Measurements from ENCODE around the gene CEP112. TPM values are rescaled to one million over a fixed set of nuclear protein-coding genes. Genes with fewer than 3 reads are reported as not detected.

Gene CEP112
- total RNA-seq, result 10.6 and 15.1 TPM in 2 replicates

GRCh38 chr17:66191593-66192377 is at the start of gene CEP112:
Gene CEP112, minus strand, starts transcription at chr17:66192133.

GRCh38 chr17:66228887-66229782 is 37.2 kb upstream of the CEP112 start, which contains the start of gene APOH:
Gene APOH, minus strand, starts transcription at chr17:66229415. Its CDS starts 36 bp downstream, at chr17:66229379.

Other genes with a start within 250 kb of the CEP112 start
- gene APOH, start 37.3 kb upstream of the CEP112 start, total RNA-seq, result not detected in 2 replicates
- gene PRKCA, start 110.5 kb upstream of the CEP112 start, total RNA-seq, result 54.9 and 64.3 TPM in 2 replicates